Stimulated activated naive CD4-positive, alpha-beta T cell (primary cell): ENCODE measurements around the gene ZNF473.

Source experiments
- DNase-seq, 6 experiments: peaks; one replicate each; lab custom pipeline; 2025; lab: John Stamatoyannopoulos, UW

ZNF473 gene

DNA sequence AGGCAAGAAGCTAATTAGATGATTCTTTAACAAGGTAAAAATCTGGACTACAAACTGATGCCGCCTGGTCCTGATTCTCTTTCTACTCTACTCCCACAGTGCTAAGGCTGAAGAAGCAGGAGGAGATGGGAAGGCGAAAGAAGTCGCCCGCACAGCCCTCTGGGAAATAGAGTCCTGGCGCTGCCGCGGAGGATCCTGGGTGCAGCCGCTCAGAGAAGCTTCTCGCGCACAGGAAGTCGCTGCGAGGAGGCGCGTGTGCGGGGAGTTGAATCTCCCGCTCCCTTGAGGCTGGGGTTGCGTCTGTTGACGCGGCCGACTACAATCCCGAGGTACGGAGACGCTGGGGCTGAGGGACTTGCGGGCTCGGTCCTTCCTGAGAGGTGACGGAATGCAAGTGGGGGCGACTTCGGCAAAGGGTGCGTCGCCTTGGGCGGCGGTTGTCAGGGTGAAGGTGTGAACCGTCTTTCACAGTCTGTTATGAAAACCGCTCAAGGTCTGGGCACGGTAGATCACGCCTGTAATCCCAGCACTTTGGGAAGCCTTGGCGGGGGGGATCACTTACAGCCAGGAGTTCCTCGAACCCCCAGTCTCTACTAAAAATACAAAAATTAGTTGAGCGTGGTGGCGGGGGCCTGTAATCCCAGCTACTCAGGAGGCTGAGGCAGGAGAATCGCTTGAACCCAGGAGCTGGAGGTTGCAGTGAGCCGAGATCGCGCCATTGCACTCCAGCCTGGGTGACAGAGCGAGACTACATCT, at the start of gene ZNF473:
Gene ZNF473, plus strand, starts transcription at position 212 of the 756 bp plus-strand sequence. CDS start 5,078 bp downstream, outside the sequence.
- DNase-seq: peak in 5 of 6 experiments; percentile 85 to 99 (median 93)

DNA sequence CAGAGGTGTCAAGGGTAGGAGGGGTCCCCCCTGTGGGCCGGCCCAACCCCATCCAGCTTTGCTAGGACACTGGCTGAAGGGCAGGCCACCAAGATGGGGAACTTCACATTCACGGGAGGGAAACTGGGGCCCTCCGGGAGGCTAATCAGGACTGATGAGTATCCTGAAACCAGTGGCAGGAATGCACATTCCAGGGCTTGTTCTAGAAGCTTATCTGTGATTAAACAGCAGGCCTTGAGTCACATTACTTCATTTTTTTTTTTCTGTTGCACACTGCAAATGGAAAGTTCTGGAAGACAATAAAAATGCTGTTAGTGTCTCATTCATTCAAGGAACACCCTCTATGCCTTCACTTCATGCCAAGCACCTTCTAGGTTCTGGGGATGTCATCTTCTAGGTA, 49.3 kb upstream of the ZNF473 start:
- DNase-seq: no peak

DNA sequence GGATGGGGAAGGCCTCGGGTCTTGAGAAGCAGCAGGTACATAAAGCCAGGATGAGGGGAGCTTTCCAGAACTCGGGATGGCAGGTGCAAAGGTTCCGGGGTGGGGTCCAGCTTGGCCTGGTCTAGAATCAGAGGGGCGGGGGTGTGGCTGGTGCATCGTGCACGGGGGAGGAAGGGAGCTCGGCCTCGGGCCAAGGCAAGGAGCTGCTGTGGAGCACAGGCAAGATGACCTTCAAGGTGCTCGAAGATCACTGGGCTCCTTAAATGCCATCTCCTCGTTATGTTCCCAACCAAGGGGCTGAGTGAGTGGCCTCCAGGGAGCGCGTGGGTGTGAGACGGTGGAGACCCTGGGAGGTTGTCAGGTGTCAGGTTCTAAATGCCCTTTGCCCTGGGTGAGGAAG, 48.7 kb upstream of the ZNF473 start:
- no peak for DNase-seq

DNA sequence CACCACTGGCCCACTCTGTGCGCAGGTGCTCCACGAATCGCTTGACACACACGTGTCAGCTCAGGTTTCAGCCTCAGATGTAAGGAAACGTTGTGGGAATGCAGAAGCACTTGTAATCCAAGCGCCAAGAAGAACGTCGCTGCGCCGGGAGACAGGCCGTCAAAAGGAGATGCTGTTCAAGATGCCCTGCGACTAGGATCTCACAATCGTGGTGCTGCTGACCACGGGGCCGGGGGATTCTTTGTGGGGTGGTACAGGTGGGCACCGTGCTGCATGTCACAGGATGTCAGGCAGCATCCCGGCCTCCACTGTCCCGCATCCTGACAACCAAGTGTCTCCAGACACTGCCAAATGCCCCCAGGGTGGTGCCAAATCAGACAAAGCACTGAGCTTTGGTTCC, 47.9 kb upstream of the ZNF473 start:
- DNase-seq: no peak

DNA sequence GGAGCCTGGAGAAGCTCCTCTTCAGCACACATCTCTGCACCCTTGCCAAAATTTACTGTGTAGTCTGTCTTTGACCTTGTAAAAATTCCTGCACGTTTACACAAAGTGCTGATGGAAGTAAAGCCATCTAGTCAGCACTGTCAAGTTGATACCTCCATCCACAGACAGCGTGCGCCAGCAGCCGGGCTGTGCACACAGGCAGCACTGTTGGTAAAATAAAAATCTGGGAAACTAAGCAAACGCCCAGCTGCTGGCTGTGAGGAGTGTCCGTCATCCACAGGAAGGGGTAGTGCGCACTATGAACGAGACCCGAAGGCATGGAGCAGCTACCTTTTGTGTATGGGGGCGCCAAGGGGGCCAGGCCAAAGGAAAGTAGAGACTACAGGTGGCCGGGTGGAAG, 47.5 kb upstream of the ZNF473 start:
- no peak for DNase-seq

DNA sequence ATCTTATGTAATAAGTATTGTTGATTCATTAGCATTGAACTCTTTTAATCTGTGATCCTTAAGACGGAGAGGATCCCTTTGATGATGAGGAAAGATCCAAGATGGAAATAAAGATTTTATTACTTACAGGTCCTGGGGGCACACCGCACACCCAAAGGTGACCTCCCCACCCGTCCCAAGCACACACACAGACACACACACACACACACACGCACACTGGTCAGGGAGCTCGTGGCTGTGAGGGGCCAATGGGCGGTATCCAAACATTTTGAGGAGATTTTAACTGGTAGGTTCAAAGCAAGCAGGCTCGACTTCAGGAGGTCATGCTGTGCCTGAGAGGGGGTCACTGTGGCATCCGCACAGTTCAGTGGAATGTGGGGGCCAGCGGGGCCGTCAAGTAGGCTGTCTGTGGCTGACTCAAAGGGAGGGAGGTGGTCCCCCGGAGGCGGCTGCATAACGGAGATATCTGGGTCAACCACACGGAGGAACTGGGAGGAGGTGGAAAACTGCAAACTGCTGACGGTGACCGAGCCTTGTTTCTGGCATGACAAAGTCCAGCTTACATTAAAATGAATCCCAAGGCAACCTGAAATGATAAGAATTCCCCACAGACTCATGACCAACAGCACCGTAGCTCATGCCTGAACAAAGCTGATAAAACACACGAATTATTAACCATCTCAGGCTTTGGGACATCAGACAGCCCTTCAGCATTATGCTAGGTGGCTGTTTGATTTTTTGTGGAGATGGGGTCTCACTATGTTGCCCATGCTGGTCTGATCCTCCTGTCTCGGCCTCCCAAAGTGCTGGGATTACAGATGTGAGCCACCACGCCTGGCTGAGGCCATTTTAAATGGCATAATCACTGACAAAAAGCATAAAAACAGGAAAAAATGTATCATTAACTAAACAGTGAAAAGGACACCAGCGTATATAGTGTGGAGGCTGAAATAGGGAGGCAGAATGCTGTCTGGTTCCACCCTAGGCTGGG, 43.9 kb upstream of the ZNF473 start:
- DNase-seq: no peak

DNA sequence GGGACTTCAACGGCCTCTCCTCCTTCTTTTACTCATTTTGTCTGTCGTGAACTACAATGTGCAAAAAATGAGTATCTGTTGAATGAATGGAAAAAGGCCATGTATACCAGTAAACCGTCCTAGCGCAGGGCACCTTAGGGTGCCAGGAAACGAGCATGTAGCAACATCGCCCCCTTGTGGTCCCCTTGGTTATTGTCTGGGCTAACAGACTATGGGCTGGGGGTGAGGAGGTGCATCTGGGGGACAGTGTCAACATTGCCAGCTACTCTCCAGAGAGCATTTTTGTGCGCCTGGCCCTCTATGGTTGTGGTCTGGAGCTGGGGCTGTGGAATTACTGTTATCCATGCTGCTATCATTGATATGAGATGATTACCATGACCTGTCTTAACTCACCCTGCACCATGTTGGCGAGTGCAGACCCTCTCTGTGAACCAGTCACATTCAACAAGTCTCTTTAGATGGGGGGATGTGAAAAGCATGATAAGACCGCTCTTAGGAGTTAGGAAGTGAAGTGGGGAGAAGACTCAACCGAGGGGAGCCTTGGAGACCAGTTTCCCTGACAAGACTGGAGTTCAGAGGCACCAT, 42.1 kb upstream of the ZNF473 start:
- peak; percentile 48 to 79 (median 66) for DNase-seq

DNA sequence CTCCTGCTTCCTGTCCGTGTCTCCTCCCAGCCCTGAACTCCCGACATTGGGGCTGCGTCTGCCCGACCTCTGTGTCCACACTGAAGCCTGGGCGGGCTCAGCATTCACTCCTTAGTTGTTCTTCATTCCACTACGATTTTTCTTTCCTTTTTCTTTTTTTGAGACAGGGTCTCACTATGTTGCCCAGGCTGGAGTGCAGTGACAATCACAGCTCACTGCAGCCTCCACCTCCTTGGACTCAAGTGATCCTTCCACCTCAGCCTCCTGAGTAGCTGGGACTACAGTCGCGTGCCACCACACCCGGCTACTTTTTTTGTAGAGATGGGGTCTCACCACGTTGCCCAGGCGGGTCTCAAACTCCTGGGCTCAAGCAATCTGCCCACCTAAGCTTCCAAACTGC, 41.3 kb upstream of the ZNF473 start:
- no peak for DNase-seq

DNA sequence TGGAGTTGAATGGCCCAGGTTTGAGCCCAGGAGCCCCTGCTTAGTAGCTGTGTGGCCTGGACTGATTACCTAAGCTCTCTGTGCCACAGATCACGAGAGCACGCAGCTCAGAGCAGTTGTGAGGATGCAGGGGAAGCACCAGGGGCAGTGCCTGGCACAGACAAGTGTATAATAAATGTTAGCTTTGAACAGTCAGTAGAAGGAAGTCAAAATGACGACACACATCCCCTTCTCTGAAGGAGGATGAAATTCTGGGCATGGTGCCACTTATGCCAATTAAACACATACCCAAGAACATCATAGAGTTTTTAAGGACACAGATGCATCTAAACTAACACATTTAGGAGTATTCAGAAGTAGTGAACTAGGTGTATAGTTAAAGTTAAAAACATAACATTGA, 39.9 kb upstream of the ZNF473 start:
- DNase-seq: no peak

DNA sequence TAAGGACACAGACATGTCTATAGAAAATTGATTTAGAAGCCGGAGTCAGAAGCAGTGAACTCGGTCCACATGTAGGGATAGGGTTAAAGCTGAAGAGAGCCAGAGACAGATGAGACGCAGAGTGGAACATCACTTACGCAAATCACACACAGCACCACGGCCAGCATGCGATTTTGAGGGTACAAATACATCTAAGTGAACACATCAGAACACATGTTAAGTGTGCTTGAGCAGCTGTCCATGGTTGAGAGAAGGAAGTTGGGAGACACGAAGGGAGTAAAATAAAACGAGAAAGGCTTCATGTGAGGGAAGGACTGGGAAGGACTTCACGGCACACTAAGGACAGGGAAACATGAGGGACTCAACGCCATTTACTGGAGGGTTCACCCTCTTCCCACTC, 39.5 kb upstream of the ZNF473 start:
- DNase-seq: no peak

DNA sequence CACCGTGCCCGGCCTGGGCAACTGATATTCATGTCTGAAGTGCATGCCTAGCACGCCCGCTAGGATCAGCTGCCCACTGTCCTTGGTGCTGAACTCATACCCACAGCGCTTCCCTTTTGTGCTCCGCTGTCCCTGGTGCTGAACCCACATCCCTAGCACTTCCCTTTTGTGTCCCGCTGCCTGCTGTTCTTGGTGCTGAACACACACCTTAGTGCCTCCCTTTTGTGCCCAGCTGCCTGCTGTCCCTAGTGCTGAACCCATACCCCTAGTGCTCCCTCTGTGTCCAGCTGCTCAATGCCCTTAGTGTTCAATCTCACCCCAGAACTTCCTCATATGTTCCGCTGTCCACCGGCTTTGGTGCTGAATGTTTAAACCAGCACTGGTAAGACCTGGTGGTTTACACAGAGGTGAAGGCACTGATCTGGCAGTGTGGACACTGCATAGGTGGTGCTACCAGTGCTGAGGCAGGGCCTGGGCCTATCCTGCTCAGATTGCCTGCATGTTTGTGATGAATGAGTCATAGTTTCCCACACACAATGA, 38.6 kb upstream of the ZNF473 start:
- DNase-seq: peak; percentile 64 to 82 (median 76)

DNA sequence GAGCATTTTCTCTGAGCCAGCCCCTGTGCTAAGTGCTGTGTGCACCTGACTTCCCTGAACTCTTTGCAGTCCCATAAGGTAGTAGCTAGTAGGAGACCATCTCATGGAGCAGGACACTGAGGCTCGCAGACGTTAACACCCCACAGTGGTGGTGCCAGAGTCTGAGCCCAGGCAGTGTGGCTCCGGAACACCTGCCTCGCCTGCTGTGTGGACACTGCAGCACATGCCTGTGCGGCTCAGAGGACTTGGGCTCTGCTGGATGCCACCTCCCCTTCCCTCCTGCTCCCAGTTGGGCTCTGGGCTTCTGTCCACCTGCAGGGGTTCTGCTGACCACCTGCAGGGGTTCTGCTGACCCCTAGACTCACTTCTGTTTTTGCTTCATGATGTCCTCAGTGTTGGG, 37.8 kb upstream of the ZNF473 start:
- DNase-seq: no peak

DNA sequence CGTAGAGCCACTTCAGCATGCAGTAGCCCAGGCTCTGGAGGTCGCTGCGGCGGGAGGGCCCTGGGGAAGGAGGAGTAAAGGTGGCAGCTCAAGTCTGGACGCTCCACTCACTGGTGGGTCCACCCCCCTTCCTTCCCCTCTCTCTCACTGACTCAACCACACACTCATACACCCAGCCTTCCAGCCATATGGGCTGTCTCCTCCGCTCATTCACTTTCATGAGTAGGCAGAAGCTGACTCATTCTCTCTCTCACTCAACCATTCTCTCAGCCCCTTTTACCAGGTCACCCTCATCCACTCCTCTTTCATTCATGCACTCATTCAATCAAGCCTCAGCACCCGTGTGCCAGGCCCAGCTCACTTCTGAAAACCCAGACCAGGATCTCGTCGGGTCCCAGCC, 37.4 kb upstream of the ZNF473 start:
- DNase-seq: no peak

DNA sequence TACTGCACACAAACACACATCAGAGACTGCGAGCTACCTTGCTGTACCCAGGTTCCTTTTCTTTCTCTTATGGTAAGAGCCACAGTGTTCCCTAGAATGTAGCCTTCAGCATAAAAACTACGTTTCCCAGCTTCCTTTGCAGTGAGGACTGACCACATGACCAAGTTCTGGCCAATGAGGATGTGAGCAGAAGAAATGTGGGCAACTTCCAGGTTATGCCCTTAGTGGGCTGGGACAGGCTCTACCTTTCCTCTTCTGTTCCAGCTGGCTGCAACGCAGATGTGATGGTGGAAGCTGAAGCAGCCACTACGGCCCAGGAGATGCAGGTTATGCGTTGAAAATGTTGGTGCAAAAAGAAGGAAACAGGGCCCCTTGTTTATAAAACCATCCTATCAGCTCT, 28.1 kb upstream of the ZNF473 start:
- DNase-seq: peak in 1 of 6 experiments; percentile 5

DNA sequence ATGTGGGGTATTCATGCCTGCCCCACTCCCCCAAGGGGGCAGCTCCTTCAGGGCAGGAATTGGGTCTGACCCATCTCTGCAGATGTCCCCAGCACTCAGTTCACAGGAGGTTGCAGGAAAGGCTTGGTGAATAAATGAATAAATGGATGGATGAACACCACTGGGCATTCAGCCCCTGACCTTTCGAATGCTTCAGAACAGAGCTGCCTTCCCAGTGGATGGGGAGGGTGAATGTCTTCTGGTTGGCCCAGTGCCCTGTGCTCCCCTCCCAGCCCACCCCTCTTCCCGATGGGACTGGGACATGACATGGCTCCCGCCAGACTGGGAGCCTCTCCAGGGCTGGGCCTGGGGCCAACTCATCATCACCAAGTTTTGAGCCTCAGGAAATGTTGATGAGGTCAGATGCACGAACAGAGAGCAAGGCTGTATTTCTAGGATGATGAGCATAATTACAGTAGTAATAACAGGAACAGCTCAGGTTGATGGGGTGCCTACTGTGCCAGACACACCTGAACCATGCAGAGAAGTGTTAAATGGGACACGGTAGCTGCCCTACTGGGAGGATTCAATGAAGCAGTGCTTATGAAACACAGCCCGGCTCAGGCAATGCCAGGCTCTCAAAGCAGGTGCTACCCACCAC, 26.3 kb upstream of the ZNF473 start:
- DNase-seq: no peak

DNA sequence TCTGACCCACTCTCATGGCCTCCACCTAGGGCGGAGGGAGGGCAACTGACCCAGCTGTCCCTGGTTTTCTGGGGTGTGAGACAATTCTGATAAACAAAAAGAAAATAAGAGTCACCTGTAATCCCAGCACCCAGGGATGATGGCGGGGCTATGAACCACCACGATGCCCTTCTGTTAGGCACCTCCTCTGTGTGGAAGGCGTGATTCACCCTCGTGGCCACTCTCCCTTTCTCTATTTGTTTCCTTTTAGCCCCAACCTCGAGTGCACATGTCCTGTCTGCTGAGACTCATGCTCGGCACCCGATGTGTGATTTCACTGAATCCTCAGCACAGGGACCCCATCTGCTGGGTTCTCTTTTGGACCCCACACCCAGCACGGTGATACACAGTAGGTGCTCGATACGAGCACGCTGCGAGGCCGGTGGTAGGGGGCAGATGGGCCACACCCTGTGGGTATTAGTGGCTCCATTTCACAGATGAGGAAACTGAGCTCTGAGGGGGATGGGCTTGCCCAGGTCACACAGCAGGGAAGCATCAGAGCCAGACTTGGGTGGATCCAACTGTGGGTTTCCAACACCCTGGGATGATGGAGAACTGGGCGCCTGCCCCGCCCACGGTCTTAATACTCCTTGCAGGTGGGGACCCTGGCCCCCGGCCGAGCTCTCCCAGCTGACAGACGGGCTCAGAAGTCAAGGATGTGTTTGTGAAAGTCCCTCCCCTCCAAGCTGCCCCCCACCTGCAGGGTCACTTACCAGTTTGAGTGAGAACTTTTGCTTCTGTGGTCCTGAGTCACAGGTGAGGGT, 25.6 kb upstream of the ZNF473 start:
- DNase-seq: no peak

DNA sequence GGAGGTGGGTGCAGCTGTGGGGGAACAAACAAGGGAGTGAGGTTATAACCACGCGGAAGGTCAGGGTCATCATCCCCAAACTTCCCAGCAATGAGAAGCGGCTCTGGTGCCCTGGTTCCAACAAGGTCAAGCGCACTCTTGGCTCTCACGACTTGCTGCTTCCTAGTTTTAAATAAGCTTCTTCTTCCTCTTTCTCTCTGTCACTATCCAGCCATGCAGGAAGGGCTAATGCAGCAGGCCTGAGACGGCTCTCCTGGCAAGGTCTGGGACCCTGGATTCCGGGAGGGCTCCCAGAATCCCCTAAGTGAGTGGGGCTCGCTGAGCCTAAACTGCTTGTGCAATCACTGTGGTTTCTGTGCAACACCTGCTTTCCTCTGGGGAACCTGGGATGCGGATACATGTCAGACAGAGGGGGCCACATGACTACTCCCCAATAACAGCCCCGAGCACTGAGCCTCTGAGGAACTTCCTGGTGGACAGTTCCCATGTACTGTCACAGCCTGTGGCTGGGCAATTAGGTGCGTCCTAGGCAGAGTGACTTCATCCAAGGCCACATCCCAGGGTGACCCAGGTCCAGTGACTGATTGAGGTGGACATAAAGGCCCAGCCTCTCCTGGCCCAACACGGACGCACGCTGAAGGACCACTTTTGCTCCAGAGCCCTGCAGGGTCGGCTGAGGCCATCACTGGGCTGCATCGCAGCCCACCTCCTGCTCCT, 24.8 kb upstream of the ZNF473 start:
- DNase-seq: no peak

DNA sequence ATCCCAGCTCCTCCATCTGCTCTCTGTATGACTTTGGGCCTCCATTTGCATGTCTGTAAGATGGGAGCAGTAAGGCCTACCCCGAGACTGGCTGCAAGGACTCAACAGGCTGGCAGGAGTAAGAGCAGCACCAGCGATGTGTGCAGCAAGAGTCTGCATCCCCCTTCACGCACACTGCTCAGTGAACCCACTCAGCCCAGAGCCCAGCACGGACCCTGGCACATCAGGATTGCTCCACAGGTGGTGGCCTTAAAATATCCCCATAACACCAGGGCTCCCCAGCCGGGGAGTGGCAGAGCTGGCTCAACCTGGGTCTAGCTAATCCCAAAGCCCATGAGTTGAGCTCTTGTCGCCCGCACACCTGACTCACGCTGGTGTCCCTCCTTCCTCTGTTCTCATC, 24.0 kb upstream of the ZNF473 start:
- DNase-seq: no peak

DNA sequence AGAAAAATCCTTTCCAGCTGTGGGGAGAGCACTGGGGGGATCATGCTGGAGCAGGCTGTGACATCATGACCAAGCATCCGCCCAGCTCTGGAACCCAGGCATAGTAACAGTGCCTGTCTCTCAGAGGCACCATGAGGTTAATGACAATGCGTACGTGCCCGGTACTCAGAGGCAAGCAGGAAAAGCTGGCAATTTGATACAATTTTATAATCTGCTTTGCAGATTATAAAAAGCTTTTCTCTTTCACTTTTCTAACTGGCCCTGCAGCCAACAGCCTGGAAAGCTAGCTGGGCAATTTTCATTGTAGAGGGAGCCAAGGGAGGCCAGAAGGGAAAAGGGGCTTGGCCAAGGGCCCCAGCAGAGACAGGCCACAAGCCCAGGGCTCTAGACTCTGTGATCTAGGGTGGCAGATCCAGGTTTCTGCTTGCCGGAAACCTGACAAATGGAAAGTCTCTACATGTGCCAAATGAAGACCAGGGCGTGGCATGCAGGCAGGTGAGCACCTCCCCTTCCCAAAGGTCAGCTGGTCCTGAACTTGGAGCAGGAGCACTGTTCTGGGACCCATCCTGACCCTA, 23.3 kb upstream of the ZNF473 start:
- no peak for DNase-seq

DNA sequence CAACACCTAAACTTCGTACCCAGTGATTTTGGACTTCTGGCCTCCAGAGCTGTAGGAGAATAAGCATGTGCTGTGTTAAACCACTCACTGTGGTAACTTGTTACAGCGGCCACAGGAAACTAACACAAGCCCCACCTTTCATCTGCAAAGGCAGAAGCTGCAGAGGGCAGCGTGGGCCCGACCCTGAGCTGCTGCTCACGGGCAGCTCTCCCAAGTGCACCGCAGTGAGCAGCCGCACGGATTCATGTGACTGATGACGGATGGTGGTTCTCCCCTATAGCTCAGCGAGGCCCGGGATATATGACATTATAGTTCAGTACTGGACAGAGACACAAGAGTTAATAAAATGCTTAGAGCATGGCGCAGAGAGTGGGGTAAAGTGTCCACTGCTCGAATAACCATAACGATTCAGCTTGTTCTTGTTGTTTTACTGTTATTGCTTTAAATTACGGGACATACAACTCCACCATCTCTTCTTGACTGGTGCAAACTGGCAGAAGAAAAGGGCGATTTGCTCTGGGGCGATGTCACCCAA, 22.5 kb upstream of the ZNF473 start:
- DNase-seq: no peak
